HG03460 (cell line): ENCODE data around the gene TCF7L1.
"Not testable (repeated sequence)": the region's sequence is repeated elsewhere in the genome, so short reads cannot be mapped to it uniquely, and the experiment has no call there.

Experiments used
- ATAC-seq: cut with Tn5 transposase; IDR thresholded peaks from one replicate; pipeline ENCODE4 v1.9.1; 2021; ENCODE audit not compliant: unreplicated experiment

Gene TCF7L1

GRCh38 chr2:85183076-85183475, 49.9 kb downstream of the TCF7L1 start:
- no peak for ATAC-seq

GRCh38 chr2:85183479-85183878, 50.3 kb downstream of the TCF7L1 start:
- no peak for ATAC-seq

- no peak for ATAC-seq
These were observed 51.0 kb downstream of the TCF7L1 start for GRCh38 chr2:85184231-85184630.

GRCh38 chr2:85184990-85185389, 51.8 kb downstream of the TCF7L1 start:
- ATAC-seq: no peak

- no peak for ATAC-seq
These were observed 52.3 kb downstream of the TCF7L1 start for GRCh38 chr2:85185431-85185940.

GRCh38 chr2:85187069-85187468, 53.9 kb downstream of the TCF7L1 start:
- ATAC-seq: no peak

GRCh38 chr2:85188852-85189251, 55.7 kb downstream of the TCF7L1 start:
- no peak for ATAC-seq

- no peak for ATAC-seq
These were observed 56.5 kb downstream of the TCF7L1 start for GRCh38 chr2:85189606-85190270.

GRCh38 chr2:85191157-85191556, 58.0 kb downstream of the TCF7L1 start:
- ATAC-seq: no peak

GRCh38 chr2:85194780-85195480, 61.7 kb downstream of the TCF7L1 start:
- no peak for ATAC-seq

- no peak for ATAC-seq
These were observed 62.8 kb downstream of the TCF7L1 start for GRCh38 chr2:85195956-85196355.

- ATAC-seq: no peak
These were observed 66.5 kb downstream of the TCF7L1 start for GRCh38 chr2:85199698-85200097.

- ATAC-seq: no peak
These were observed 76.7 kb downstream of the TCF7L1 start for GRCh38 chr2:85209887-85210286.

GRCh38 chr2:85210511-85210910, 77.3 kb downstream of the TCF7L1 start:
- ATAC-seq: no peak

GRCh38 chr2:85211606-85212005, 78.4 kb downstream of the TCF7L1 start:
- ATAC-seq: not testable (repeated sequence)

GRCh38 chr2:85212841-85213240, 79.6 kb downstream of the TCF7L1 start:
- no peak for ATAC-seq

GRCh38 chr2:85213404-85213803, 80.2 kb downstream of the TCF7L1 start:
- ATAC-seq: no peak

- ATAC-seq: no peak
These were observed 80.8 kb downstream of the TCF7L1 start for GRCh38 chr2:85213901-85214512.

- no peak for ATAC-seq
These were observed 81.9 kb downstream of the TCF7L1 start for GRCh38 chr2:85215081-85215447.

- ATAC-seq: no peak
These were observed 82.5 kb downstream of the TCF7L1 start for GRCh38 chr2:85215448-85216401.

- no peak for ATAC-seq
These were observed 83.7 kb downstream of the TCF7L1 start for GRCh38 chr2:85216927-85217326.
